HepG2 (cell line): ENCODE measurements around the gene GSX1. TPM values are rescaled to one million over a fixed set of nuclear protein-coding genes. Genes with fewer than 3 reads are reported as not detected.

Experiments
- ATAC-seq: fragments of 200-7000 bp; cut with Tn5 transposase; 3 replicates; pipeline ENCODE4 v1.9.1; 2020; ENCODE audit warnings: mild to moderate bottlenecking, moderate library complexity
- BruUV-seq: library from RNA; stranded (reverse); fragments of 400-500 nt; replicated peaks from 2 replicates; lab custom pipeline; 2021; lab: Mats Ljungman, UMichigan
- CTCF ChIA-PET: fragments of 300-600 bp; formaldehyde crosslinking; extraction: SDS; loops from one replicate; lab custom pipeline; 2021; ENCODE audit warnings: low total read pairs, inconsistent platforms, low intra/inter-chr PET ratio; lab: Yijun Ruan, JAX
- POLR2A ChIA-PET: fragments of 350-600 bp; sonication (Branson Sonifier 250); formaldehyde crosslinking; loops from one replicate; lab custom pipeline; 2020; ENCODE audit warnings: antibody characterized with exemption, inconsistent platforms; lab: Yijun Ruan, JAX
- DNase-seq: peaks from one replicate; pipeline ENCODE4 v3.0.0-alpha.2; 2015; ENCODE audit warnings: low spot score
- FAIRE-seq: peaks from 3 replicates; lab custom pipeline; 2011; peaks lifted over from hg19 to GRCh38; lab: Jason Lieb, UNC
- H2AFZ ChIP-seq: one replicate; pipeline ENCODE4 v1.6.1; 2011; ENCODE audit warnings: low read length, inconsistent platforms
- H3K27ac ChIP-seq: fragments of 300-600 bp; 3 replicates; pipeline ENCODE4 v1.8.0; 2011; ENCODE audit warnings: mixed run types, mild to moderate bottlenecking, mixed read lengths, low read length, inconsistent platforms; ENCODE audit not compliant: insufficient read depth; ENCODE audit errors: extremely low read length
- H3K27me3 ChIP-seq, 2 experiments: fragments of 200-600 bp in 1 of 2; 2 replicates in 1 of 2; 3 replicates in 1 of 2; pipeline versions ENCODE4 v1.6.0 to v1.8.0; 2011; ENCODE audit warnings: low read length in 2 of 2, mild to moderate bottlenecking in 2 of 2, moderate library complexity in 2 of 2, inconsistent platforms in 1 of 2; ENCODE audit not compliant: insufficient read depth in 2 of 2, control insufficient read depth in 1 of 2
- H3K36me3 ChIP-seq, 2 experiments: fragments of 200-600 bp in 1 of 2; replicated peaks in 1 of 2; 2 replicates in 1 of 2; 3 replicates in 1 of 2; pipeline versions ENCODE4 v1.5.1 to v1.8.0; 2011; ENCODE audit warnings: low read length in 2 of 2, inconsistent platforms in 1 of 2; ENCODE audit not compliant: insufficient read depth in 2 of 2, control insufficient read depth in 1 of 2
- H3K4me1 ChIP-seq: 2 replicates; pipeline ENCODE4 v1.5.1; 2012; ENCODE audit warnings: low read length, inconsistent platforms; ENCODE audit not compliant: insufficient read depth
- H3K4me2 ChIP-seq: 2 replicates; pipeline ENCODE4 v1.6.0; 2011; ENCODE audit warnings: low read depth, low read length, inconsistent platforms
- H3K4me3 ChIP-seq, 3 experiments: fragments of 200-600 bp in 1 of 3; sonication (generic), shearing (Covaris generic) in 1 of 3; replicated peaks in 1 of 3; 2 replicates each; pipeline ENCODE4 v1.5.1; 2011 to 2016; ENCODE audit warnings: low read length in 3 of 3, inconsistent platforms in 2 of 3, low read depth in 2 of 3, mild to moderate bottlenecking in 2 of 3, control low read depth in 1 of 3, mixed read lengths in 1 of 3; ENCODE audit not compliant: insufficient read depth in 1 of 3
- H3K79me2 ChIP-seq: one replicate; pipeline ENCODE4 v1.6.1; 2011; ENCODE audit warnings: low read length, inconsistent platforms; ENCODE audit not compliant: insufficient read depth
- H3K9ac ChIP-seq: 2 replicates; pipeline ENCODE4 v1.6.0; 2011; ENCODE audit warnings: mild to moderate bottlenecking, low read depth, low read length, inconsistent platforms; ENCODE audit not compliant: insufficient read depth
- H3K9me3 ChIP-seq: 2 replicates; pipeline ENCODE4 v1.5.1; 2012; ENCODE audit warnings: mild to moderate bottlenecking, low read length
- H4K20me1 ChIP-seq: 2 replicates; pipeline ENCODE4 v1.6.0; 2011; ENCODE audit warnings: inconsistent platforms, mild to moderate bottlenecking, low read length, moderate library complexity; ENCODE audit not compliant: insufficient read depth
- CBX5 ChIP-seq: sonication (generic); formaldehyde crosslinking; IDR thresholded peaks from 2 replicates; pipeline ENCODE4 v1.4.0; 2020; ENCODE audit warnings: missing genetic modification reagents, borderline replicate concordance
- DNMT1 ChIP-seq: sonication (generic); formaldehyde crosslinking; IDR thresholded peaks from 2 replicates; pipeline ENCODE4 v1.5.1; 2020; ENCODE audit warnings: mild to moderate bottlenecking, missing genetic modification reagents
- EEA1 ChIP-seq: sonication (generic); formaldehyde crosslinking; IDR thresholded peaks from 2 replicates; pipeline ENCODE4 v1.5.1; 2020; ENCODE audit warnings: mild to moderate bottlenecking, missing genetic modification reagents, borderline replicate concordance
- GATAD2A ChIP-seq: IDR thresholded peaks from 2 replicates; pipeline ENCODE4 v1.6.1; 2016
- PPARG ChIP-seq: conservative IDR thresholded peaks from 2 replicates; pipeline ENCODE4 v1.6.1; 2016; ENCODE audit warnings: missing biosample characterization, missing genetic modification reagents
- REXO4 ChIP-seq: sonication (generic); formaldehyde crosslinking; IDR thresholded peaks from 2 replicates; pipeline ENCODE4 v1.8.0; 2022; ENCODE audit warnings: missing genetic modification reagents, mild to moderate bottlenecking, borderline replicate concordance
- SIX1 ChIP-seq: sonication (generic); formaldehyde crosslinking; IDR thresholded peaks from 2 replicates; pipeline ENCODE4 v1.4.0; 2020; ENCODE audit warnings: missing genetic modification reagents, borderline replicate concordance
- SRF ChIP-seq: IDR thresholded peaks from 2 replicates; pipeline ENCODE4 v1.6.1; 2011; ENCODE audit warnings: mild to moderate bottlenecking, low read depth, low read length, moderate library complexity
- TCF7 ChIP-seq: sonication (generic); IDR thresholded peaks from 2 replicates; pipeline ENCODE4 v1.6.1; 2016; ENCODE audit warnings: antibody characterized with exemption, low read depth
- TP53 ChIP-seq: sonication (generic); formaldehyde crosslinking; conservative IDR thresholded peaks from 2 replicates; pipeline ENCODE4 v1.4.0; 2020; ENCODE audit warnings: missing genetic modification reagents
- TSC22D2 ChIP-seq: sonication (generic); formaldehyde crosslinking; IDR thresholded peaks from 2 replicates; pipeline ENCODE4 v1.5.1; 2020; ENCODE audit warnings: missing genetic modification reagents, mild to moderate bottlenecking, borderline replicate concordance
- ZHX1 ChIP-seq: sonication (generic); formaldehyde crosslinking; IDR thresholded peaks from 2 replicates; pipeline ENCODE4 v1.8.1; 2022; ENCODE audit warnings: low read depth, mild to moderate bottlenecking, missing genetic modification reagents
- ZMYM2 ChIP-seq: sonication (generic); formaldehyde crosslinking; IDR thresholded peaks from 2 replicates; pipeline ENCODE4 v1.8.0; 2022; ENCODE audit warnings: mild to moderate bottlenecking, missing genetic modification reagents
- ZNF251 ChIP-seq: sonication (generic); formaldehyde crosslinking; IDR thresholded peaks from 2 replicates; pipeline ENCODE4 v1.9.0; 2021; ENCODE audit warnings: mild to moderate bottlenecking, missing genetic modification reagents
- ZNF724P ChIP-seq: sonication (generic); formaldehyde crosslinking; IDR thresholded peaks from 2 replicates; pipeline ENCODE4 v1.8.0; 2022; ENCODE audit warnings: missing genetic modification reagents, borderline replicate concordance
- ZSCAN22 ChIP-seq: sonication (generic); formaldehyde crosslinking; IDR thresholded peaks from 2 replicates; pipeline ENCODE4 v1.4.0; 2020; ENCODE audit warnings: mild to moderate bottlenecking, missing genetic modification reagents
- WGBS: methylation state at CpG from one replicate; pipeline ENCODE4 v1.1.6; 2017; ENCODE audit warnings: low lambda C conversion rate; 5-methylcytosine and 5-hydroxymethylcytosine counted together
- in situ Hi-C: cut with HindIII; loops from 2 replicates; pipeline ENCODE4 v1.10.0; 2017; ENCODE audit warnings: low pct_unique_long_range_greater_than_20kb; ENCODE audit not compliant: extremely low pct_ligation_motif_present
- intact Hi-C: fragments of 100-400 bp; cut with micrococcal nuclease; formaldehyde crosslinking; loops from one replicate; pipeline ENCODE4 v1.10.0; 2022; ENCODE audit not compliant: unreplicated experiment
- polyA plus RNA-seq, 8 experiments: library from polyadenylated mRNA; depleted of rRNA in 3 of 8; stranded (reverse) in 7 of 8; unstranded in 1 of 8; fragments of >200 nt; fragmentation: Illumina TruSeq in 4 of 8; extraction: Trizol in 4 of 8; gene quantifications; 2 replicates each; pipeline versions ENCODE4 v1.2.1 to v1.2.3, GENCODE V29; 2011 to 2016; ENCODE audit warnings: low read depth in 4 of 8, missing spikeins in 1 of 8, mixed read lengths in 1 of 8; ENCODE audit not compliant: insufficient read depth in 1 of 8
- total RNA-seq, 5 experiments: library from RNA; depleted of rRNA; stranded (reverse); fragments of >200 nt; fragmentation: Illumina TruSeq; extraction: Trizol; gene quantifications; 2 replicates each; pipeline ENCODE4 v1.2.3, GENCODE V29; 2016; ENCODE audit warnings: low read depth in 1 of 5
- TF ChIP-seq, protein P1 (sequence below): sonication (generic); formaldehyde crosslinking; IDR thresholded peaks from 2 replicates; pipeline ENCODE4 v1.9.0; 2021; ENCODE audit warnings: missing genetic modification reagents, mild to moderate bottlenecking, borderline replicate concordance
- TF ChIP-seq, protein P2 (sequence below): sonication (generic); formaldehyde crosslinking; IDR thresholded peaks from 2 replicates; pipeline ENCODE4 v1.8.1; 2023; ENCODE audit warnings: missing genetic modification reagents, inconsistent platforms, borderline replicate concordance

The GSX1 gene
- total and polyA plus RNA-seq, 2 of the 13 experiments (the other 11 are each of a cell fraction or from before 2014, with no cell fraction given): not detected

DNA sequence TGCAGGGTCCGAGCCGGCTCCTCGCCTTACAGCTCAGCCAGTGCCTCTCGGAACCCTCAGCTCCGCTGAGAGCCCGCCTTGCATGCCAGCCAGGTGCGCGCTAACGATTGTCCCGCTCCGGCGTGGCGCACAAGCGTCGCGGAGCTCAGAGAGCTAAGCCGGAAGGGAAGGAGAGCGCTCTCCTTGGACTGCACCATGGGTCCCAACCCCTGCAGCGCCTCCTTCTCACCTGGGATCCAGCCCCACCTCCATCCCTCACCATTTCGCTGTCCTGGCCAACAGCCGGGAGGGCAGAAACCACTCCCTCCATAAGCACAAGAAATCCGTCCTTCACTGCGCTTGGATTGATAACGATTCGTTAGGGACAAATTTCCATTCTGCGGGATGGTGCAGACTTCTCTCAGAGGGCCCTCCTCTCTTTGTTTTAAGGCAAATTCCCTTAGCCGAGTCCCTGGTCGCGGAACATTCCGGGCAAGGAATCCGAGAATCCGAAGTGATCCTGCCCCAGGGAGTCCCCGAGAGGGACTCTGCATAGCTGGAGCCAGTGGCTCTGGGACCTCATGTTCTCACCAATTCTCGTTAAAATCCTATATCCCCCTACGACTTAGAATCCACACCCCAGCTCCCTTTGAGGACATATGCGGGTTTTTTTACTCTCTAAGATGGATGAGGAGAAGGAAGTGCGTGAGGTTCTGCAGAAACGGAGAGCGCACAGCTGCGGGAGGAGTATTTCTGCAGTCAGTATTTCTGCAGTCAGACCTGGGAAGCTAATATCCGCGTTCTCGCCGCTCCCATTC is 2.8 kb downstream of the GSX1 start:
- no TSS peak for BruUV-seq
- no peak overlapping the region for H3K4me2 ChIP-seq
- H3K4me3 ChIP-seq: no peak overlapping the region
- no peaks in the 10 kb centered on the region for H3K9me3 ChIP-seq
- POLR2A ChIA-PET: no interaction called here
- H3K4me1 ChIP-seq: peaks cover 14% of the 10 kb centered on the region
- H2AFZ ChIP-seq: no peak overlapping the region
- TF ChIP-seq DNMT1 (no peak), PPARG (CRISPR knock-in tag) (no peak), TCF7 (no peak), ZNF724P (CRISPR knock-in tag) (no peak), ZSCAN22 (CRISPR knock-in tag) (no peak), GATAD2A (no peak), TP53 (no peak), EEA1 (CRISPR knock-in tag) (no peak), CBX5 (no peak), ZHX1 (CRISPR knock-in tag) (no peak), TSC22D2 (CRISPR knock-in tag) (no peak), REXO4 (CRISPR knock-in tag) (no peak), SIX1 (CRISPR knock-in tag) (no peak), ZMYM2 (no peak), ZNF251 (CRISPR knock-in tag) (no peak), SRF (no peak)
- TF ChIP-seq, protein P1, sequence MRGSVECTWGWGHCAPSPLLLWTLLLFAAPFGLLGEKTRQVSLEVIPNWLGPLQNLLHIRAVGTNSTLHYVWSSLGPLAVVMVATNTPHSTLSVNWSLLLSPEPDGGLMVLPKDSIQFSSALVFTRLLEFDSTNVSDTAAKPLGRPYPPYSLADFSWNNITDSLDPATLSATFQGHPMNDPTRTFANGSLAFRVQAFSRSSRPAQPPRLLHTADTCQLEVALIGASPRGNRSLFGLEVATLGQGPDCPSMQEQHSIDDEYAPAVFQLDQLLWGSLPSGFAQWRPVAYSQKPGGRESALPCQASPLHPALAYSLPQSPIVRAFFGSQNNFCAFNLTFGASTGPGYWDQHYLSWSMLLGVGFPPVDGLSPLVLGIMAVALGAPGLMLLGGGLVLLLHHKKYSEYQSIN (CRISPR knock-in tag): no peak
- TF ChIP-seq, protein P2, sequence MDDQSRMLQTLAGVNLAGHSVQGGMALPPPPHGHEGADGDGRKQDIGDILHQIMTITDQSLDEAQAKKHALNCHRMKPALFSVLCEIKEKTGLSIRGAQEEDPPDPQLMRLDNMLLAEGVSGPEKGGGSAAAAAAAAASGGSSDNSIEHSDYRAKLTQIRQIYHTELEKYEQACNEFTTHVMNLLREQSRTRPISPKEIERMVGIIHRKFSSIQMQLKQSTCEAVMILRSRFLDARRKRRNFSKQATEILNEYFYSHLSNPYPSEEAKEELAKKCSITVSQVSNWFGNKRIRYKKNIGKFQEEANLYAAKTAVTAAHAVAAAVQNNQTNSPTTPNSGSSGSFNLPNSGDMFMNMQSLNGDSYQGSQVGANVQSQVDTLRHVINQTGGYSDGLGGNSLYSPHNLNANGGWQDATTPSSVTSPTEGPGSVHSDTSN (CRISPR knock-in tag): no peak
- FAIRE-seq (no peak), DNase-seq (no peak), ATAC-seq (no peak)
- intact Hi-C loops (no loop called here), in situ Hi-C loops (no loop called here)
- CTCF ChIA-PET: no interaction called here
- peaks cover 9 to 71% of the 10 kb centered on the region in 2 experiments for H3K27me3 ChIP-seq
- no peak overlapping the region for H3K27ac ChIP-seq
- H3K9ac ChIP-seq: no peak overlapping the region
- no peaks in the 10 kb centered on the region for H4K20me1 ChIP-seq
- H3K79me2 ChIP-seq: no peaks in the 10 kb centered on the region
- WGBS: 32% methylated on average over 34 of the region's 44 CpGs
- no peaks in the 10 kb centered on the region for H3K36me3 ChIP-seq
